ENCODE measurements around the gene ATG16L2.
"Not testable (repeated sequence)": the region's sequence is repeated elsewhere in the genome, so short reads cannot be mapped to it uniquely, and the experiment has no call there.

Gene ATG16L2

DNA sequence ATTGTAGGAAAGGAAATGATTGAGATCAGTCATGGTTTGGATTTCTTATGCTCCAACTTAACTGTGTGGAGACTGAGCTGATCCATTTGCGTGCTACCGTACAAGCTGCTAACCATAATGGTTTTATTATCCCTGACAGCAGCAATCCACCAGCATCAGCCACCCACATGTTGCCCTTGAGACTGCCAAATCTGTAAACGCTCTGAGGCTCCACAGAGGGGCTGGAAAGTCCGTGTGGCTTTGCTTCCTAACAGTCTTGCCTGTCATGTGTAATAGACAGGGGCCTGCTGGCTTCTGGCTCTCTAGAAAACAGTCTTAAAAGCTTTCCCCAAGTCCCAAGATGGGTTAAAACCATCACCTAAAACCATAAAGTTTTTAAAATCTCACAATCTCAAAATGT lies 30.1 kb downstream of the ATG16L2 start:
- no peak for DNase-seq (ENCODE audit: low spot score)

DNA sequence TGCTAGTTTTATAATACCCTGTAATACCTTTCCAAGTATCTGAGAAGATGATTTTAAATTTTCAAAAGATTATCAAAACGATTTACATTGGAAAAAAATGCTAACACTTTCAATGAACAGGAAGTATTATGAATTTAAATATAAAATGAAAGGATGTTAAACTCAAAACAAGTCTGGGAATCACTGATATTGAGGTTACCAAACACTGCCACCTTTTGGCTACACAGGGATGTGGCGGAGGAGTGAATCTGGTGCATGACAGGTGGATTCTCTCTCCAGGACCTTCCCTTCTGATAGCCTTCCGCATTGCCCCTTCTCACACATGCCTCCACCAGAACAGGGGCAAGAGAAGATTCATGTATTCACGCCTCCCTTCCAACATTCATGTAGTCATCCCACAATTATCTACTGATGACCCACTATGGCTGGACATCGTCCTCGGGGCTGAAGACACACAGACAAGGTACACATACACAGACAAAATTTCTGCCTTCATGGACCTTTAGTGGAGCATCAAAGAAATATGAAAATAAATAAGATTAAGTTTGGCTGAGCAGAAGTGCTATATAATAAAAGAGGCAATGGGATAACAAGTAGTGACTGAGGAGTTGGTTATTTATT lies 34.7 kb downstream of the ATG16L2 start:
- peak; percentile 56 for DNase-seq (ENCODE audit: low spot score)

DNA sequence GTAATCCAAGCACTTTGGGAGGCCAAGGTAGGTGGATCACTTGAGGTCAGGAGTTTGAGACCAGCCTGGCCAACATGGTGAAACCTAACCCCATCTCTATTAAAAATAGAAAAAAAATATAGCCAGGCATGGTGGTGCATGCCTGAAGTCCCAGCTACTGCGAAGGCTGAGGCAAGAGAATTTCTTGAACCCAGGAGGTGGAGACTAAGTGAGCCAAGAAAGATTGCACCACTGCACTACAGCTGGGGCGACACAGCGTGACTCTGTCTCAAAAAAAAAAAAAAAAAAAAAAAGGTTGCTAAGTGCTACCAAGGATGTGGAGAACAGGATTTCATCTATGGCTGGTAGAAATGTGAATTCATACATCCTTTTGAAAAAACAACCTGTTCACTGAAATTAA lies 36.6 kb downstream of the ATG16L2 start:
- no peak for DNase-seq (ENCODE audit: low spot score)

DNA sequence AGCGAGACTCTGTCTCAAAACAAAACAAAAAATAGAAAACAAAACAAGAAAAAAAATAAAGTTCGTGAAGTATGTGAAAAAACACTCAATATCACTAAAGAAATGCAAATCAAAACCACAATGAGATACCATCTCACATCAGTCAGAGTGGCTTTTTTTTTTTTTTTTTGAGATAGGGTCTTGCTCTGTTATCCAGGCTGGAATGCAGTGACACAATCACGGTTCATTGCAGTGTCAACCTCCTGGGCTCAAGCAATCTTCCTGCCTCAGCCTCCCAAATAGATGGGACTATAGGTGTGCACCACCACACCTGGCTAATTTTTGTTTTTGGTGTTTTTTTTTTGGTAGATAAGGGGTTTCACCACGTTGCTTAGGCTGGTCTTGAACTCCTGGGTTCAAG lies 37.5 kb downstream of the ATG16L2 start:
- DNase-seq (ENCODE audit: low spot score), result no peak

- no peak for DNase-seq (ENCODE audit: low spot score)
Observed at GRCh38 chr11:72856065-72856464, 41.9 kb downstream of the ATG16L2 start.

DNA sequence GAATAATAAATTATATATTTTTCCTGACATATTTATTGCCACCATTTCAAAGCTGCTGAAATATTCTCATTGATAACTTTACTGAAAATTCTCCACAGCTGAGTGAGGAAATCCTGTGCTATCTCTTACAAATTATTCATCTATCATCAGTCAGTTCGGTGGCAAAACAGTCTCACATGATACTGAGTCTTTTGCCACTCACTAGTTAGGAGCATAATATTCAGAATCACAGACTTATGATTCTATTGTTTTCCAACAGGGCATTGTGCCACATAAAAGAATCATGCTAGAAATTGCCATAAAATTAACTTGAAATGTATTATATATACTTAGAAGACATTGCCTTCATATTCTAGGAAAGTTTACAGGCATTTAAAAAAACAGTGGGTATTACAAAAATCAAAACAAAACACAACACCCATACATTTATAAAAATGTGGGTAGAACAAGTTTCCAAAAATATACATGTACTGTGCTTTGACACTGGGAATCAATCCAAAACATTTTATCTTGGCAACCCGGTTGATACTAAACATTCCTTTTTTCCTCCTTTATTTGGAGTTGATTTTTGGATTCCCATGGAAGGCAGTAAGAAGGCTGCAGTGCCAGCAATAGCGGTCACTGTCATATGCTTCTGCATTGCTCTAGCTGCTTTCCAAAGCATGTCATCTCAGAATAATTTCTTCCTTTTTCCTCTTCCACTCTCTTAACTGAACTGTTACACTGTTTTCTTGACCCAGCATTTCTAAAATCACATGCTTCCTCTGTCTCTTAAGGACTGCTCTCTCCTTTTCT lies 42.5 kb downstream of the ATG16L2 start:
- no peak for DNase-seq (ENCODE audit: low spot score)

DNA sequence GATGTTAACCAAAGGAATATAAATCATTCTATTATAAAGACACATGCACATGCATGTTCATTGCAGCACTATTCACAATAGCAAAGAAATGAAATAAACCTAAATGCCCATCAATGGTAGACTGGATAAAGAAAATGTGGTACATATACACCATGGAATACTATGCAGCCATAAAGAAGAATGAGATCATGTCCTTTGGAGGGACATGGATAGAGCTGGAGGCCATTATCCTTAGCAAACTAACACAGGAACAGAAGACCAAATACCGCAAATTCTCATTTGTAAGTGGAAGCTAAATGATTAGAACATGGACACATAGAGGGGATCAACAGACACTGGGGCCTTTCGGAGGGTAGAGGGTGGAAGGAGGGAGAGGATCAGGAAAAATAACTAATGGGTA lies 44.1 kb downstream of the ATG16L2 start:
- not testable (repeated sequence) for DNase-seq (ENCODE audit: low spot score)

- DNase-seq (ENCODE audit: low spot score), result no peak
Observed at GRCh38 chr11:72859126-72859525, 44.9 kb downstream of the ATG16L2 start.

DNA sequence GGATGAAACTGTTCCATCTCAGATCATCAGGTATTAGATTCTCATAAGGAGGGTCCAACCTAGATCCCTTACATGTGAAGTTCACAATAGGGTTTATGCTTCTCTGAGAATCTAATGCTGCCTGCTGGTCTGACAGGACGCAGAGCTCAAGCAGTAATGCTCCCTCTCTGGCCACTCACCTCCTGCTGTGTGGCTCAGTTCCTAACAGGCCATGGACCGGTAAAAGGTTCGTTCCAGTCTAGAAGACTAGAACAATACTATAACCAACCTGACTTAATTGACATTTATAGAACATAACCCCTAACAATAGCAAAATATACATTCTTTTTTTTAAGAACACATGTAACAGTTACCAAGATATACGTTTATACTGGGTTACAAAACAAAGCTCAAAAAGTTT lies 45.8 kb downstream of the ATG16L2 start:
- no peak for DNase-seq (ENCODE audit: low spot score)

DNA sequence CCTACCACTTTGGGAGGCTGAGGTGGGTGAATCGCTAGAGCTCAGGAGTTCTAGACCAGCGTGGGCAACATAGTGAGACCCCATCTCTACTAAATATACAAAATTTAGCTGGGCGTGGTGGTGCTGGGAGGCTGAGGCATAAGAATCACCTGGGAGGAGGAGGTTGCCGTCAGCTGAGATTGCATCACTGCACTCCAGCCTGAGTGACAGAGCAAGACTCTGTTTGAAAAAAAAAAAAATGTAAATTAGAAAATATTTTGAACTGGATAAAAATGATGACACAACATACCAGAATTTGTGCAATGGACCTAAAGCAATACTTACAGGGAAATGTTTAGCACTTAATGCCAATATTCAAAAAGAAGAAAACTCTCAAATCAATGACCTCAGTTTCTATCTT lies 46.4 kb downstream of the ATG16L2 start:
- no peak for DNase-seq (ENCODE audit: low spot score)

DNA sequence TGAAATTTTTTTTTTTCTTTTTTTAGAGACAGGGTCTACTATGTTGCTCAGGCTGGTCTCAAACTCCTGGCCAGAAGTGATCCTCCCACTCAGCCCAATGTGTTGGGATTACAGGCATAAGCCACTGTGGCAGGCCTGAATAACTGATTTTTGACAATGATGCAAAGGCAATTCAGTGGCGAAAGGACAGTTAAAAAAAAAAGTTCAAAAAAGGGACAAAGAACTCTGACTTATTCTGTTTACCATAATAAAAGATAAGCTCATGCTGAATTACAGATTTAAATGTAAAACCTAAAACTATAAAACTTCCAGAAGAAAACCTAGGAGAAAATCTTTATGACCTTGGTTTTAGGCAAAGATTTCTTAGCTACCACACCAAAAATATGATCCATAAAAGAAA lies 48.9 kb downstream of the ATG16L2 start:
- DNase-seq (ENCODE audit: low spot score), result no peak

GRCh38 chr11:72863916-72864315 lies 49.7 kb downstream of the ATG16L2 start:
- DNase-seq (ENCODE audit: low spot score), result no peak

DNA sequence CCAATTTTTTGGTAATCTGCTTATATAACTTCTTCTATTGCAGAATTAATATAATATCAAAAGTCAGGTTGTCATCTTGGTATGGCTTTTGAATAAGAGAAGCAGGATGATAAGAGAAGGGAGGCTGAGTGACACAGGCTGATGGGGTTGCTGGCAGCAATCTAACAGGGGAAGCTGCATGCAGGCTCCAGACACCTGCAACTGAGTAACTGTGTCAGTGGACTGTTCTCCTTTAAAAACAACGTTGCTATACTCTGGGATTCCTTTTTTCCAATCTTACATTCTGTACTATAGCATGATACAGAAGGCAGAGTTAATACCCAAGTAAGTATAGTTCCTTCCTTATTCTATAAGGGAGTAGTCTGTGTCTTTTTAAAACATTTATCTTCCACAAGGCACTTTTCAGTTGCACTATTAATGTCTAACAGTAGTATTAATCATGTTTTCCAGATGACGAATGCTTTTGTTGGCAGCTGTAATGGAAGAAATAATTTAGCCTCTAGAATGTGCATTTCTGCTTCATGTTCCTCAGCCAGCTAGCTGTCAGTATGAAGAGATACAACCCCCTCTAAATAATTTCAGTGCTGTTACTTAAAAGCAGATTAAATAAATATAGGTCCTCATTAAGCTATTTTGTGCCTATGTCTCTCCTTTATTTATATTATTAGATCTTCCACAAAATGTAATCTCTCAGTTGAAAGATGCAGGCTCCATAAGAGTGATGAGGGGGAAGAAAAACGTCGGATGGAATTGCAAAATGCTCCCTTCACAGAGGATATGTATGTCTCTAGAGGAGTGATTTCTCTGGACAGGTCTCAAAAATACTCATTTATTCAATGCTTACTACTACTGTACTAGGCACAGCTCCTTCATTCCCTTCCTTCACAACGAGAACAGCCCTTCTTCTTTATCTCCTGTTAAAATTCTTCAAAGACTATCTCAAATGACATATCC lies 50.8 kb downstream of the ATG16L2 start:
- no peak for DNase-seq (ENCODE audit: low spot score)

- no peak for DNase-seq (ENCODE audit: low spot score)
Observed at GRCh38 chr11:72867970-72868369, 53.8 kb downstream of the ATG16L2 start.

DNA sequence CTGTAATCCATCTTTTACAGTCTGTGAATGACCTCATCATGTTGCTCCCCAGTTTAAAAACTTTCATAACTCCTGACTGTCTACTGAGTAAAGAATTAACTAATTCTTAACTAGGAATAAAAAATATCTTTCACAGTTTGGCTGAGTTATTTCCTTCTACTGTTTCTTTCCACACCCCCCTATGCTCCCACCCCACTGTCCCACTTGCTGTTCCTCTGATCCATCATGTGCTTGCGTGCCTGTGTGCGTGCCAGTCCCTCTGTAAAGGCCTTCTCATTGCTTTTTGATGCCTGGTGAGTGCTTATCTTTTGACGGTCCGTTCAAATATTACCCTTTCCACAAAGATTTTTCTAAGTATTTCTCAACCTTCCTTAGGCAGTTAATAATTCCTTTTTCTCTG lies 55.6 kb downstream of the ATG16L2 start:
- no peak for DNase-seq (ENCODE audit: low spot score)

GRCh38 chr11:72871119-72871518 lies 56.9 kb downstream of the ATG16L2 start:
- DNase-seq (ENCODE audit: low spot score), result no peak

DNA sequence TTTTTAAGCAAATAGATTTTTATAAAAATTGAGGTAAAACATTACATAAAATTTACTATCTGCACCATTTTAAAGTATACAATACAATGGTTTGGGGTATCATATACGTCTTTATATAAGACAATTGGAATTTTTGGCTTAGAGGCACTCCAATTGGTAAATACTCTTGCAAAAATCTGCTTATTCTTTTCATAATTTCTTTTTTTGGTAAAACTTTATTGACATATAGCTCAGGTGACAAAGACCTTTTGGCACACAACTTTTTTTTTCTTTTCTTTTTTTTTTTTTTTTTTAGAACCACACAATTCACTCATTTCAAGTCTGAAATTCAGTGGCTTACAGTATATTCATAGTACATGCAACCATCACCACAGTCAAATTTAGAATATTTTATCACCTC lies 57.8 kb downstream of the ATG16L2 start:
- no peak for DNase-seq (ENCODE audit: low spot score)

- DNase-seq (ENCODE audit: low spot score), result no peak
Observed at GRCh38 chr11:72875736-72876135, 61.5 kb downstream of the ATG16L2 start.

DNA sequence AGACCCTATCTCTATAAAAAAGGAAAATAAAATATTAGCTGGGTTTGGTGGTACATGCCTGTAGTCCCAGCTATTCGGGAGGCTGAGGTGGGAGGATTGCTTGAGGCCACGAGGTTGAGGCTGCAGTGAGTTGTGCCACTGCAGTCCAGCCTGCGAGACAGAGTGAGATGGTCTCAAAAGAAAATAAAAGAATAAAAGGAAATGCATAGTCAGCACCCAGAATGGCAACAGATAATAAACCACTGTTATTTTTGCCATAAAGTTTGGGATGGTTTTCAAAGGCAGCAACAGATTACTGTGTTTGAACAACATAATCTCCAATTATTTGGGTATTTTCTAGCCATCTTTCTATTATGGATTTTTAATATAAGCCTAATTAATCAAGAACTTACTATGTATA lies 61.9 kb downstream of the ATG16L2 start:
- DNase-seq (ENCODE audit: low spot score), result no peak
